Endodermal cell (in vitro differentiated cells): ENCODE results near the gene TLCD4. TPM values are rescaled to one million over a fixed set of nuclear protein-coding genes. Genes with fewer than 3 reads are reported as not detected.
"Not testable (repeated sequence)": the region's sequence is repeated elsewhere in the genome, so short reads cannot be mapped to it uniquely, and the experiment has no call there.

ENCODE experiments used
- DNase-seq: peaks from one replicate; pipeline ENCODE4 v3.0.0-alpha.2; 2017
- H3K27ac ChIP-seq: 2 replicates; pipeline ENCODE4 v1.5.1; 2013; ENCODE audit warnings: mild to moderate bottlenecking, low read depth, low read length, moderate library complexity
- H3K27me3 ChIP-seq: 2 replicates; pipeline ENCODE4 v1.6.1; 2013; ENCODE audit warnings: mild to moderate bottlenecking, low read length, moderate library complexity; ENCODE audit not compliant: insufficient read depth, control insufficient read depth, poor library complexity, severe bottlenecking
- H3K36me3 ChIP-seq: 2 replicates; pipeline ENCODE4 v1.7.0; 2013; ENCODE audit warnings: mild to moderate bottlenecking, low read length, moderate library complexity; ENCODE audit not compliant: control insufficient read depth, insufficient read depth
- H3K4me1 ChIP-seq: one replicate; pipeline ENCODE4 v1.7.0; 2013; ENCODE audit warnings: low read length; ENCODE audit not compliant: control insufficient read depth, insufficient read depth
- H3K4me3 ChIP-seq: 2 replicates; pipeline ENCODE4 v1.5.1; 2013; ENCODE audit warnings: mild to moderate bottlenecking, low read length, moderate library complexity
- H3K9ac ChIP-seq: 2 replicates; pipeline ENCODE4 v1.6.1; 2013; ENCODE audit warnings: mild to moderate bottlenecking, low read length, moderate library complexity; ENCODE audit not compliant: poor library complexity, severe bottlenecking; ENCODE audit errors: extremely low read depth
- H3K9me3 ChIP-seq: 2 replicates; pipeline ENCODE4 v1.6.1; 2013; ENCODE audit warnings: mild to moderate bottlenecking, low read length, moderate library complexity; ENCODE audit not compliant: control insufficient read depth
- H3K27ac Mint-ChIP-seq: 2 replicates; pipeline ENCODE4 v1.8.0; 2020; ENCODE audit warnings: mixed read lengths
- H3K27me3 Mint-ChIP-seq: 2 replicates; pipeline ENCODE4 v1.8.0; 2021; ENCODE audit warnings: mild to moderate bottlenecking, mixed read lengths; ENCODE audit not compliant: insufficient read depth
- H3K36me3 Mint-ChIP-seq: 2 replicates; pipeline ENCODE4 v1.8.0; 2020; ENCODE audit warnings: low read depth, mixed read lengths
- H3K4me1 Mint-ChIP-seq: 2 replicates; pipeline ENCODE4 v1.8.0; 2020; ENCODE audit warnings: mixed read lengths
- H3K4me3 Mint-ChIP-seq: 2 replicates; pipeline ENCODE4 v1.8.0; 2020; ENCODE audit warnings: mild to moderate bottlenecking, moderate library complexity, mixed read lengths
- H3K9me3 Mint-ChIP-seq: 2 replicates; pipeline ENCODE4 v1.8.0; 2020; ENCODE audit warnings: mild to moderate bottlenecking, mixed read lengths
- CTCF ChIP-seq: fragments of 200-600 bp; sonication (generic); conservative IDR thresholded peaks from 2 replicates; pipeline ENCODE4 v1.5.0; 2021; ENCODE audit warnings: antibody characterized with exemption, mild to moderate bottlenecking
- WGBS, 2 experiments: methylation state at CpG; one replicate each; pipeline versions ENCODE4 v1.1.5 to v1.1.7; 2013; ENCODE audit warnings: missing lambda C conversion rate in 2 of 2, mixed read lengths in 1 of 2; ENCODE audit not compliant: insufficient coverage in 1 of 2, insufficient read length in 1 of 2; 5-methylcytosine and 5-hydroxymethylcytosine counted together
- total RNA-seq, 2 donors: library from RNA; stranded (reverse); fragmentation: NEBNext Ultra II Directional in 1 of 2; extraction: Animal tissue kit (Norgen Biotek cat#: 25700) in 1 of 2; gene quantifications; 2 replicates in 1 of 2; 3 replicates in 1 of 2; pipeline ENCODE4 v1.2.1, GENCODE V29; 2021

TLCD4 gene
- total RNA-seq, 2 donors from 2014 or later, result 6.4 to 19.3 TPM

GRCh38 chr1:95088303-95088702, 28.9 kb upstream of the TLCD4 start:
- Histone ChIP-seq H3K4me3 (no peak overlapping the region), H3K27me3 (no peaks in the 10 kb centered on the region), H3K9me3 (peaks cover 36% of the 10 kb centered on the region), H3K9ac (no peak overlapping the region), H3K4me1 (no peaks in the 10 kb centered on the region), H3K36me3 (no peaks in the 10 kb centered on the region), H3K27ac (no peak overlapping the region)
- no peak overlapping the region for H3K27ac Mint-ChIP-seq
- H3K4me3 Mint-ChIP-seq, result no peak overlapping the region
- peaks cover 7% of the 10 kb centered on the region for H3K36me3 Mint-ChIP-seq
- H3K9me3 Mint-ChIP-seq, result peaks cover 32% of the 10 kb centered on the region
- DNase-seq, result no peak
- no peak for TF ChIP-seq CTCF
- H3K4me1 Mint-ChIP-seq, result peaks cover 17% of the 10 kb centered on the region
- H3K27me3 Mint-ChIP-seq, result no peaks in the 10 kb centered on the region
- 83% methylated on average over 1 of the region's 1 CpG; no CpG with 5 or more reads in 1 of the 2 experiments for WGBS, 2 experiments

- no peaks in the 10 kb centered on the region for H3K27me3 Mint-ChIP-seq
- H3K36me3 ChIP-seq, result no peaks in the 10 kb centered on the region
- no peak for TF ChIP-seq CTCF
- H3K4me3 Mint-ChIP-seq, result no peak overlapping the region
- no peak overlapping the region for H3K27ac ChIP-seq
- H3K4me3 ChIP-seq, result no peak overlapping the region
- peaks cover 12% of the 10 kb centered on the region for H3K4me1 Mint-ChIP-seq
- H3K4me1 ChIP-seq, result no peaks in the 10 kb centered on the region
- peaks cover 39% of the 10 kb centered on the region for H3K9me3 ChIP-seq
- no peaks in the 10 kb centered on the region for H3K27me3 ChIP-seq
- no peak overlapping the region for H3K9ac ChIP-seq
- H3K9me3 Mint-ChIP-seq, result peaks cover 33% of the 10 kb centered on the region
- peaks cover 7% of the 10 kb centered on the region for H3K36me3 Mint-ChIP-seq
- WGBS, 2 experiments, result 92 to 95% methylated on average over 5 to 6 of the region's 6 CpGs
- no peak for DNase-seq
- no peak overlapping the region for H3K27ac Mint-ChIP-seq
Observed at GRCh38 chr1:95089650-95090287, 27.4 kb upstream of the TLCD4 start.

- not testable (repeated sequence) for DNase-seq, H3K4me3 ChIP-seq, H3K36me3 Mint-ChIP-seq, H3K9ac ChIP-seq, H3K27me3 ChIP-seq, H3K4me1 Mint-ChIP-seq, H3K27me3 Mint-ChIP-seq, H3K4me1 ChIP-seq, H3K4me3 Mint-ChIP-seq, H3K27ac ChIP-seq, H3K27ac Mint-ChIP-seq, H3K36me3 ChIP-seq
- WGBS, 2 experiments, result 92 to 98% methylated on average over 2 to 28 of the region's 28 CpGs
- peaks cover 33% of the 10 kb centered on the region for H3K9me3 Mint-ChIP-seq
- peaks cover 39% of the 10 kb centered on the region for H3K9me3 ChIP-seq
Observed at GRCh38 chr1:95091290-95091689, 25.9 kb upstream of the TLCD4 start.

GRCh38 chr1:95092891-95093290, 24.3 kb upstream of the TLCD4 start:
- H3K9me3 ChIP-seq, result peaks cover 39% of the 10 kb centered on the region
- peaks cover 33% of the 10 kb centered on the region for H3K9me3 Mint-ChIP-seq
- not testable (repeated sequence) for H3K4me3 Mint-ChIP-seq, H3K36me3 ChIP-seq, H3K4me1 ChIP-seq, H3K4me3 ChIP-seq, H3K4me1 Mint-ChIP-seq, H3K9ac ChIP-seq, DNase-seq, H3K36me3 Mint-ChIP-seq, H3K27ac Mint-ChIP-seq, H3K27me3 ChIP-seq, H3K27me3 Mint-ChIP-seq, H3K27ac ChIP-seq
